MM.1S (cell line): ENCODE results near the gene JCHAIN.

Source experiments
- EZH2 ChIP-seq: fragments of 300-600 bp; sonication (generic); optimal IDR thresholded peaks from 2 replicates; pipeline ENCODE3; 2017; ENCODE audit warnings: low read depth, mild to moderate bottlenecking, antibody characterized with exemption, low read length, mixed read lengths
- TF ChIP-seq, protein P1 (sequence below): fragments of 300-600 bp; sonication (generic); IDR thresholded peaks from 2 replicates; pipeline ENCODE4 v1.5.1; 2016; ENCODE audit warnings: antibody characterized with exemption, low read length, mixed read lengths

DNA sequence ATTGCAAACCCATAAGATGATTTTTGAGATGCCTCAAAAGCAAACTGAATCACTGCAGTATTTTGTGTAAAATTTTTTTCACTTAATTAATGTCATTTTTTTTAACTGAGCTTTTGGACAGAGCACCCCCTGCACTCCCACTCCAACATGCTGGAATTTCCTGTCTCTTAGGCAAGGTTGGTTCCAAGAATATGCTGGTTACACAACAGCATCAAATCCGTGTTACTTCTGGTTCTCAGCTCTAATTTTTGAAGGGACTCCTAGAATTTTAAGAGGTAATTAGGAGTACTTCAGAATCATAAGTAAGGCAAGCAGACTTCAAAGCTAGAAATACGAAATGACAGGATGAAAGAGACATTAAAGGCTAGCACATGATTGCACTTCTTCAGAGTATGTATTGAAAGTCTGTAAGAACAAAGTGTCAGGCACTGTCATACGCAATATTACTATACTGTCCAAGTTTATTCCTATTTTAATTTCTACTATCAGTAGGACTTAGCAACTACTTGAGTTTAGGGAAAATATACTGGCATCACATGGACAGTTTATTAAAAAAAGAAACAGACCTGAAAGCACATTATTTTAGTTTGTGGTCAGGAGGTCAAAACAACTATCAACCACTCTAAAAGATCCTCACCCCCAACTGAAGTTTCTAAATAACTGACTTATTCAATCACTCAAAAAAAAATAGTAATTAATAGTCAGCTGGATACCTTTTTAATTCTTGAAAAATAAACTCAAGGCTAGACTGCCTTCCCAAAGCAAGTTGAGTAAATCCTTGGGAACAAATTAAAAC is 1.6 kb upstream of the JCHAIN start:
- no peak for TF ChIP-seq EZH2
- TF ChIP-seq, protein P1, sequence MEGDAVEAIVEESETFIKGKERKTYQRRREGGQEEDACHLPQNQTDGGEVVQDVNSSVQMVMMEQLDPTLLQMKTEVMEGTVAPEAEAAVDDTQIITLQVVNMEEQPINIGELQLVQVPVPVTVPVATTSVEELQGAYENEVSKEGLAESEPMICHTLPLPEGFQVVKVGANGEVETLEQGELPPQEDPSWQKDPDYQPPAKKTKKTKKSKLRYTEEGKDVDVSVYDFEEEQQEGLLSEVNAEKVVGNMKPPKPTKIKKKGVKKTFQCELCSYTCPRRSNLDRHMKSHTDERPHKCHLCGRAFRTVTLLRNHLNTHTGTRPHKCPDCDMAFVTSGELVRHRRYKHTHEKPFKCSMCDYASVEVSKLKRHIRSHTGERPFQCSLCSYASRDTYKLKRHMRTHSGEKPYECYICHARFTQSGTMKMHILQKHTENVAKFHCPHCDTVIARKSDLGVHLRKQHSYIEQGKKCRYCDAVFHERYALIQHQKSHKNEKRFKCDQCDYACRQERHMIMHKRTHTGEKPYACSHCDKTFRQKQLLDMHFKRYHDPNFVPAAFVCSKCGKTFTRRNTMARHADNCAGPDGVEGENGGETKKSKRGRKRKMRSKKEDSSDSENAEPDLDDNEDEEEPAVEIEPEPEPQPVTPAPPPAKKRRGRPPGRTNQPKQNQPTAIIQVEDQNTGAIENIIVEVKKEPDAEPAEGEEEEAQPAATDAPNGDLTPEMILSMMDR = no peak
